ENCODE results near the gene SLC47A2. TPM values are rescaled to one million over a fixed set of nuclear protein-coding genes. Genes with fewer than 3 reads are reported as not detected.

The SLC47A2 gene
- total RNA-seq, 1 experiment from 2014 or later: not detected

DNA sequence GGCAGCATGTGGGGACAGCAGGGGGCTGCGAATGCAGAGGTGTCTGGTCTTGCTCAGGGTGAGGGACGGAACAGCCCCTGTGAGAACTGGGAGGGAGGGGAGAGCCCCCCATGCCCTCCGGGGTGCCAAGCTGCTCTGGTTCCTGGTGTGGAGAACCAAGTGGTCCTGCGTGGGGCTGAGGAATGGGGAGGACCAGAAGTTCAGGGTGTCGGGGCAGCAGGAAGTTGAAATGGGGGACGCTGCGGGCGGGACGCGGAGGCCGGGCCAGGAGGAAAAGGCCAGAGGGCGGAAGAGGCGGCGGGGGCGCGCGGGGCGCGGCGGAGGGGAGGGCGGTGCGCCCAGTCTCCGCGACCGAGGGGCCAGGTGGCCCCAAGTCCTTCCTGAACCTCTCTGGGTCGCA is 28.1 kb upstream of the SLC47A2 start:
- intact Hi-C loops (cut with micrococcal nuclease; ENCODE audit: unreplicated experiment): no loop called here
- Histone ChIP-seq H3K9me3 (ENCODE audit: control insufficient read depth, insufficient read depth, low read depth, low read length) (no peaks in the 10 kb centered on the region), H3K4me3 (ENCODE audit: low read depth in 2 of 2, low read length in 2 of 2) (no peak overlapping the region), H3K4me1 (ENCODE audit: control insufficient read depth, insufficient read depth, low read length) (no peaks in the 10 kb centered on the region), H3K27ac (ENCODE audit: low read length) (no peak overlapping the region), H3K27me3 (ENCODE audit: control insufficient read depth, insufficient read depth, low read length) (no peaks in the 10 kb centered on the region), H3K36me3 (ENCODE audit: control insufficient read depth, insufficient read depth, low read length) (no peaks in the 10 kb centered on the region)
- in situ Hi-C loops (cut with HindIII; ENCODE audit: low pct_unique_long_range_greater_than_20kb, low sequenced_read_pairs): no loop called here
- TF ChIP-seq, protein P1, sequence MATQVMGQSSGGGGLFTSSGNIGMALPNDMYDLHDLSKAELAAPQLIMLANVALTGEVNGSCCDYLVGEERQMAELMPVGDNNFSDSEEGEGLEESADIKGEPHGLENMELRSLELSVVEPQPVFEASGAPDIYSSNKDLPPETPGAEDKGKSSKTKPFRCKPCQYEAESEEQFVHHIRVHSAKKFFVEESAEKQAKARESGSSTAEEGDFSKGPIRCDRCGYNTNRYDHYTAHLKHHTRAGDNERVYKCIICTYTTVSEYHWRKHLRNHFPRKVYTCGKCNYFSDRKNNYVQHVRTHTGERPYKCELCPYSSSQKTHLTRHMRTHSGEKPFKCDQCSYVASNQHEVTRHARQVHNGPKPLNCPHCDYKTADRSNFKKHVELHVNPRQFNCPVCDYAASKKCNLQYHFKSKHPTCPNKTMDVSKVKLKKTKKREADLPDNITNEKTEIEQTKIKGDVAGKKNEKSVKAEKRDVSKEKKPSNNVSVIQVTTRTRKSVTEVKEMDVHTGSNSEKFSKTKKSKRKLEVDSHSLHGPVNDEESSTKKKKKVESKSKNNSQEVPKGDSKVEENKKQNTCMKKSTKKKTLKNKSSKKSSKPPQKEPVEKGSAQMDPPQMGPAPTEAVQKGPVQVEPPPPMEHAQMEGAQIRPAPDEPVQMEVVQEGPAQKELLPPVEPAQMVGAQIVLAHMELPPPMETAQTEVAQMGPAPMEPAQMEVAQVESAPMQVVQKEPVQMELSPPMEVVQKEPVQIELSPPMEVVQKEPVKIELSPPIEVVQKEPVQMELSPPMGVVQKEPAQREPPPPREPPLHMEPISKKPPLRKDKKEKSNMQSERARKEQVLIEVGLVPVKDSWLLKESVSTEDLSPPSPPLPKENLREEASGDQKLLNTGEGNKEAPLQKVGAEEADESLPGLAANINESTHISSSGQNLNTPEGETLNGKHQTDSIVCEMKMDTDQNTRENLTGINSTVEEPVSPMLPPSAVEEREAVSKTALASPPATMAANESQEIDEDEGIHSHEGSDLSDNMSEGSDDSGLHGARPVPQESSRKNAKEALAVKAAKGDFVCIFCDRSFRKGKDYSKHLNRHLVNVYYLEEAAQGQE (IDR thresholded peaks at IDR 0.05; ENCODE audit: insufficient read depth in 1 of 2, low read depth in 2 of 2, low read length in 1 of 2): no peak
- TF ChIP-seq TCF7L2 (IDR thresholded peaks at IDR 0.05; ENCODE audit: low read depth, low read length) (no peak), POLR2AphosphoS5 (IDR thresholded peaks at IDR 0.05; ENCODE audit: low read depth, low read length) (no peak), SIN3A (IDR thresholded peaks at IDR 0.05; ENCODE audit: borderline replicate concordance, insufficient read depth, low read depth, low read length) (no peak)
- TF ChIP-seq, protein P2, sequence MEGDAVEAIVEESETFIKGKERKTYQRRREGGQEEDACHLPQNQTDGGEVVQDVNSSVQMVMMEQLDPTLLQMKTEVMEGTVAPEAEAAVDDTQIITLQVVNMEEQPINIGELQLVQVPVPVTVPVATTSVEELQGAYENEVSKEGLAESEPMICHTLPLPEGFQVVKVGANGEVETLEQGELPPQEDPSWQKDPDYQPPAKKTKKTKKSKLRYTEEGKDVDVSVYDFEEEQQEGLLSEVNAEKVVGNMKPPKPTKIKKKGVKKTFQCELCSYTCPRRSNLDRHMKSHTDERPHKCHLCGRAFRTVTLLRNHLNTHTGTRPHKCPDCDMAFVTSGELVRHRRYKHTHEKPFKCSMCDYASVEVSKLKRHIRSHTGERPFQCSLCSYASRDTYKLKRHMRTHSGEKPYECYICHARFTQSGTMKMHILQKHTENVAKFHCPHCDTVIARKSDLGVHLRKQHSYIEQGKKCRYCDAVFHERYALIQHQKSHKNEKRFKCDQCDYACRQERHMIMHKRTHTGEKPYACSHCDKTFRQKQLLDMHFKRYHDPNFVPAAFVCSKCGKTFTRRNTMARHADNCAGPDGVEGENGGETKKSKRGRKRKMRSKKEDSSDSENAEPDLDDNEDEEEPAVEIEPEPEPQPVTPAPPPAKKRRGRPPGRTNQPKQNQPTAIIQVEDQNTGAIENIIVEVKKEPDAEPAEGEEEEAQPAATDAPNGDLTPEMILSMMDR (IDR thresholded peaks at IDR 0.05): no peak
- DNase-seq (ENCODE audit: low read depth, low spot score) (no peak), ATAC-seq (no peak)
- no TSS peak for BruUV-seq (replicated peaks)
- CTCF ChIA-PET: interaction anchor here (0.6 to 0.7 kb wide), 4 partner anchors 9 to 481 kb away, joined by 3 to 5 read pairs (median 4); no protein-coding TSS in a partner anchor
- POLR2A ChIA-PET: no interaction called here

DNA sequence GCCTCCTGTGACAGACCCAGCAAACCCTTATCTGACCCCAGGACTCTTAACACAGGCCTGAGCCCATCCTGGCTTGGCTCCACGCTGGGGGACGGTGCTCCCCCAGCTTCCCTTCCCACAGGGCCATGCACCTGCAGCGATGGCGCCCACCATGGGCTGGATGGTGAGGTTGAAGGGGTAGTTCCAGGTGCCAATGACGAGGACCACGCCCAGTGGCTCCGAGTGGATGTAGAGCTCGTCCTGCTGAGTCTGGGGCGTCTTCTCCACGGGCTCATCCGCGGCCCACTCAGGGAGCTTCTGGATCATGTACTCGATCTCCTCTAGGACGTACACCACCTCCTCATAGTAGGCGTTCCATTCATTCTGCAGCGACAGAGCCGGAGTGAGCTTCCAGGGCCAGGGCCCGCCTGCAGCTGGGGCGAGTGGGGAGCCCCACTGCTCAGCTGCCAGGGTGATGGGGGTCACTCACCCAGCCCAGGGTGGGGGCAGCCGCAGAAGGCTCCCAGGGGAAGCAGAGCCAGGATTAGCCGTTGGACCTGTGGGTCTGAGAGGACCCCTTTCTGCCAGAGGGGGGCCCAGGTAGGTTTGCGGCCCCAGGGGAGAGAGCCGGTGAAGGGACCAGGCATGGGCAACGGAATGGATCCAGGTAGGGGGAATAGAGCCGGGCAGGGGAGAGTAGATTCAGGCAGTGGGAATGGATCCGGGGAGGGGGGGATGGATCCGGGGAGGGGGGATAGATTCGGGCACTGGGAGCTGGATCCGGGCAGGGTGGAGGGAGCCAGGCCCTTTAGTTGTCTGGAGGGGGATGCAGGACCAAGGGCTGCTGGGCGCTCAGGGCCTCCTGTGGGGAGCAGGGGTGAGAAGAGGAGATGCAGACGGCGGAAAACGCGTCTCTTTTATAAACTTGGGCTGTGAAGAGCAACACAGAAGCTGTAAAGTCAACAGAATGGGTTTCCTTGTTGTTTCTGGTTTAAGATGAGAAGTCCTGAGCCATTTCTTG is 27.0 kb upstream of the SLC47A2 start:
- TF ChIP-seq SIN3A (IDR thresholded peaks at IDR 0.05; ENCODE audit: borderline replicate concordance, insufficient read depth, low read depth, low read length) (no peak), POLR2AphosphoS5 (IDR thresholded peaks at IDR 0.05; ENCODE audit: low read depth, low read length) (no peak), TCF7L2 (IDR thresholded peaks at IDR 0.05; ENCODE audit: low read depth, low read length) (no peak)
- TF ChIP-seq, protein P1 (IDR thresholded peaks at IDR 0.05; ENCODE audit: insufficient read depth in 1 of 2, low read depth in 2 of 2, low read length in 1 of 2): no peak
- no peak overlapping the region for H3K4me3 ChIP-seq (ENCODE audit: low read depth in 2 of 2, low read length in 2 of 2)
- in situ Hi-C loops (cut with HindIII; ENCODE audit: low pct_unique_long_range_greater_than_20kb, low sequenced_read_pairs): no loop called here
- ChIA-PET CTCF (no interaction called here), POLR2A (no interaction called here)
- H3K27ac ChIP-seq (ENCODE audit: low read length): no peak overlapping the region
- intact Hi-C loops (cut with micrococcal nuclease; ENCODE audit: unreplicated experiment): no loop called here
- no peaks in the 10 kb centered on the region for H3K9me3 ChIP-seq (ENCODE audit: control insufficient read depth, insufficient read depth, low read depth, low read length)
- no peaks in the 10 kb centered on the region for H3K36me3 ChIP-seq (ENCODE audit: control insufficient read depth, insufficient read depth, low read length)
- ATAC-seq: no peak
- DNase-seq (ENCODE audit: low read depth, low spot score): no peak
- BruUV-seq (replicated peaks): no TSS peak
- H3K27me3 ChIP-seq (ENCODE audit: control insufficient read depth, insufficient read depth, low read length): no peaks in the 10 kb centered on the region
- no peaks in the 10 kb centered on the region for H3K4me1 ChIP-seq (ENCODE audit: control insufficient read depth, insufficient read depth, low read length)
